ENCODE results near the gene KRTAP10-8.

DNA sequence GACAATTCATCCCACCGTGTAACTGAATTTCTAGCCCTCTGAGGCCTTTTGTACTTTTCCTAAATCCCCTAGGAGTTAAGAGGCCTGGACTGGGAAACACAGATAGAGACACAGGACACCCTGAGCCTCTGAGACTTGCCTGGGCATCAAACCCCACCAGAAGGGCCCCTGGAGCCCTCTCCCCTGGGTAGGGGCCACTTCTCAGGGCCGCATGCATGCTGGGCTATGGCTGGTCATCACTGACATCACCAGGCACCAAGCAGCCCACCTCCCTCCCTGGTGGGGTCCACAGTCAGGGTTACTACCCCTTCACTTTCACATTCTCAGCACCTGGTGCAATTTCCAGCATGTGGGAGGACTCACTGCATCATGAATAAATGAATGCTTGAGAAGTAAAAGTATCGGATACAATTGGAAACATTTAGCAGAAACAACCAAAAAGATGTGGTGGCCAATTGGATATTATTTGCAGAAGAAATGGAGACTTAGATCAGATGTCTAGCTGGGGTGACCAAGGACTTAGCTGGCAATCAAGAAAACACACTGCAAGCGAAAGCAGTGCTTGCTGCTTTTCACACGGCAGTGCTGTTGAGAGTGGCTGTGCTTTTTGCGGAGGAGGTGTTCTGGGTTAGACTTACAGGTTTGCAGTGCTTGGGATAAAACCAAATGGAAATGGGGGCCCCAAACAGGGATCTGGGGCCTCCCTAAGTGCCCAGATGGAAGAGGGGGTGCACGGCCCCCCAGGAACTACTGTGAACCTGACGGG is 12.4 kb upstream of the KRTAP10-8 start:
- TF ChIP-seq CTCF (conservative IDR thresholded peaks at IDR 0.05 in 1 of 2, IDR thresholded peaks at IDR 0.05 in 1 of 2; ENCODE audit: extremely low read depth in 1 of 2, insufficient read depth in 1 of 2, low read depth in 1 of 2, low read length in 2 of 2) (no peak), EZH2 (IDR thresholded peaks at IDR 0.05; ENCODE audit: borderline replicate concordance, low read length) (no peak)

All from mammary epithelial cell (primary cell).